GM12801 (cell line): ENCODE results near the gene ZNF71.

Experiments used
- TF ChIP-seq, protein P1 (sequence below): IDR thresholded peaks from one replicate; pipeline ENCODE4 v1.5.1; 2011; ENCODE audit warnings: control low read depth; ENCODE audit not compliant: insufficient read length; ENCODE audit errors: extremely low read depth

The ZNF71 gene

DNA sequence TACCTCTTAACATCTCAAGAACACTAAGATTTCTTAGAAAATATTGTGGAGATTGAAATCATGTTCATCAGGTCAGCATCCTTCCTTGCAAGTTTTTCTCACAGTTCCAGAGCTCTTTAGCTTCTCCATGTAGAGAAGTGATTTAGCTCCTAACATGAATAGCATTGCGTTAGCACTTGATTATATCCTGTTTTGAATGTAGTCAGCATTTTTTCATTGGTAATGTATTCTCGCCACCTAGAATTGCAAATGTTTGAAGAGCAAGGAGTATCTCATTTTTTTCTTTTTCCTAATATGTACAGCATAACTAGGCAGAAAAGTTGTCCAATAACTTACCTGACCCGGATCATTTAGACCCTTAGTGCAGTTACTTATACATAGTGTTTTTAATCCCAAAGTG is 21.2 kb upstream of the ZNF71 start:
- TF ChIP-seq, protein P1, sequence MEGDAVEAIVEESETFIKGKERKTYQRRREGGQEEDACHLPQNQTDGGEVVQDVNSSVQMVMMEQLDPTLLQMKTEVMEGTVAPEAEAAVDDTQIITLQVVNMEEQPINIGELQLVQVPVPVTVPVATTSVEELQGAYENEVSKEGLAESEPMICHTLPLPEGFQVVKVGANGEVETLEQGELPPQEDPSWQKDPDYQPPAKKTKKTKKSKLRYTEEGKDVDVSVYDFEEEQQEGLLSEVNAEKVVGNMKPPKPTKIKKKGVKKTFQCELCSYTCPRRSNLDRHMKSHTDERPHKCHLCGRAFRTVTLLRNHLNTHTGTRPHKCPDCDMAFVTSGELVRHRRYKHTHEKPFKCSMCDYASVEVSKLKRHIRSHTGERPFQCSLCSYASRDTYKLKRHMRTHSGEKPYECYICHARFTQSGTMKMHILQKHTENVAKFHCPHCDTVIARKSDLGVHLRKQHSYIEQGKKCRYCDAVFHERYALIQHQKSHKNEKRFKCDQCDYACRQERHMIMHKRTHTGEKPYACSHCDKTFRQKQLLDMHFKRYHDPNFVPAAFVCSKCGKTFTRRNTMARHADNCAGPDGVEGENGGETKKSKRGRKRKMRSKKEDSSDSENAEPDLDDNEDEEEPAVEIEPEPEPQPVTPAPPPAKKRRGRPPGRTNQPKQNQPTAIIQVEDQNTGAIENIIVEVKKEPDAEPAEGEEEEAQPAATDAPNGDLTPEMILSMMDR, result no peak

DNA sequence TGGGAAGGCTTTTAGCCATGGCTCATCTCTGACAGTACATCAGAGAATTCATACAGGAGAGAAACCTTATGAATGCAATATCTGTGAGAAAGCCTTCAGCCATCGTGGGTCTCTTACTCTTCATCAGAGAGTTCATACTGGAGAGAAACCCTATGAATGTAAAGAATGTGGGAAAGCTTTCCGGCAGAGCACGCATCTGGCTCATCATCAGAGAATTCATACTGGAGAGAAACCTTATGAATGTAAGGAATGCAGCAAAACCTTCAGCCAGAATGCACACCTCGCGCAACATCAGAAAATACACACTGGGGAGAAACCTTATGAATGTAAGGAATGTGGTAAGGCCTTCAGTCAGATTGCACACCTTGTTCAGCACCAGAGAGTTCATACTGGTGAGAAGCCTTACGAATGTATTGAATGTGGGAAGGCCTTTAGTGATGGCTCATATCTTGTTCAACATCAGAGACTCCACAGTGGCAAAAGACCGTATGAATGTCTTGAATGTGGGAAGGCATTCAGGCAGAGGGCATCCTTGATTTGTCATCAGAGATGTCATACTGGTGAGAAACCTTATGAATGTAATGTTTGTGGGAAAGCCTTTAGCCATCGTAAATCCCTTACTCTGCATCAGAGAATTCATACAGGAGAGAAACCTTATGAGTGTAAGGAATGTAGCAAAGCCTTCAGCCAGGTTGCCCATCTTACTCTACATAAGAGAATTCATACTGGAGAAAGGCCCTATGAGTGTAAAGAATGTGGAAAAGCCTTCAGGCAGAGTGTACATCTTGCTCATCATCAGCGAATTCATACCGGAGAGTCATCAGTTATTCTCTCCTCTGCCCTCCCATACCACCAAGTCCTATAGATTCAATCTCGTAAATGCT is 17.1 kb upstream of the ZNF71 start:
- TF ChIP-seq, protein P1, result no peak

DNA sequence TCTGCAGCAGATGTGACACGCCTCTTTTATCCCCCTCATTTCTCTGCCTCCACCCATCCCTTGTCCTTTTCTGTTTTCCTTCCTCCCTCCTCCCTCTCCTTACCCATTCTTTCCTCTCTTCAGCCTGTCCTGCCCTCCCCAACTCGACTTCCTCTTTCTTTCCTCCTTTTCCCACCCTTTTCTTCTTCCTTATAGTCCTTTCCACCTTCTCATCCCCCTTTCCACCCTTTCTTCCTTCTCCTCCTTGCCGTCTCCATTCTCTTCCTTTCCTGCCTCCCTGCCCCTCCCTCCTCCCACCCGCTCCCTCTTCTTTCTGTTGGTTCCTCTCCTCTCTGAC is 688 bp upstream of the ZNF71 start:
- TF ChIP-seq, protein P1, result no peak

DNA sequence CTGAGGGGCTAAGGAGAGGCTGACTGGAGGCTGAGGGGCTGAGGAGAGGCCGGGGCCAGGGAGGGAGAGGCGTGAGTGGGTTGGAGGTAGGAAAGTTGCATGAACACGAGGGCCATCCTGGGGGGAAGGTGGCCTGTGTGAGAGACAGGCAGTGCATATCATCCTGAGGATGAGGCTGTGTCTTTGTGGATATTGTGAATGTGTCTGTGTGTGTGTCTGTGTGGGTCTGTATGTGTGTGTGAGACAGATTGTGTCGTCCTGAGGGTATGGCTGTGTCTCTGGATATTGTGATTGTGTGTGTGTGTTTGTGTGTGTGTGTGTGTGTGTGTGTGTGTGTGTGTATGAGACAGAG is 422 bp downstream of the ZNF71 start:
- TF ChIP-seq, protein P1, result no peak

DNA sequence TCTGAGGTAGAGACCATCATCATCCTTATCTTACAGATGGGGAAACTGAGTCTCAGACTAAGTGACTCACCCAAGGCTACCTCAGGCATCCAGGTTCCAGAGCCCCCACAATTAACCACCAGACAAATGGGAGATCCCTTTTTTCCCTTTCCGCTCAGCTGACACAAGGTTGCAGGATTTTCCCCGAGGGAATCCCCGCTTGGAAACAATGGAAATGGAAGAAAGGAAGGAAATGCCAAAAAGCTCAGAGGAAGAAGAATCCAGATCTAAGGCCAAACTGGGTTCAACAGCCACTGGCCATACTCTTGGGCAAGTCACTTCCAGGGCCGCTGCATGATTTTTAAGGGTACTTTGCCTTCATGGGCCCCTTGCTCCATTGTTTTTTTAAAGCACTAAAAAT is 1.6 kb downstream of the ZNF71 start:
- TF ChIP-seq, protein P1, result no peak

DNA sequence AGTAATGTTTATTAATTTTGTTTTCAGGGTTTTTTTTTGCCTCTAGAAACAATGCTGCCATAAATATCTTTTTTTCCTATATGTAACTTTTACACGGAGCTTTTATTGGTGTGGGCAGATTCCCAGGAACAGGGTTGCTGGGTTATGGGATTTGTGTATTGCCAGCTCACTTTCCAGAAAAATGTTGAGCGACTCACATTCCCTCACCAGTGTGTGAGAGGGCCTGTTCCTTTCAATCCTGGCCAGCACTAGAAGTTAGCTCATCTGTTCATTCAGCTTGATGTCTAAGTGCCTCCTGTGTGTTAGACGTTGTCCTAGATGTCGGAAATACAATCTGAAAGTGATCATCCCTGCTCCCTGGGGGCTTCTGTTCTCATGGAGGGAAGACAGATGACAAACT is 2.6 kb downstream of the ZNF71 start:
- TF ChIP-seq, protein P1, result no peak

DNA sequence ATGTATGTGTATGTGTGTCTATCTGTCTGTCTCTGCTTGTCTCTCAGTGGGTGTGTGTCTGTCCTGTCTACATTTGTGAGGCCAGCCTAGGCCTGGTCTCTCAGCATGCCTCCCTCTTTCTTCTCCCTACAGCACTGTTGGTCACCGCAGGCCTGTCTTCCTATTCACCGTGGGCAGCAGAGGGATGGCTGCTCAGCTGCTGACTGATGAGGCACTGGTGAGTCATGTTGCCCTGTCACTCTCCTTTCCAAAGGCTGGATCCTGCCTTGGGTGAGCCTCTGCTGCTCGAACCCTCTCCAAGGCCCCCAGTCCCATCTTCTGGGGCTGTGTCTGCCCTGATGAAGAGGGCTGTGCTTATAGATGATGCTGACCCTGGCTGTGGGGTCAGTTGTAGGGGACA is 6.3 kb downstream of the ZNF71 start:
- TF ChIP-seq, protein P1, result no peak
